Activated CD4-positive, alpha-beta T cell treated with anti-CD3 and anti-CD28 coated beads, Interleukin-2, amount 10 ng/mL, durations not matched to agents 24 days and 14 days (primary cell): Measurements from ENCODE around the gene ZNHIT3. TPM values are rescaled to one million over a fixed set of nuclear protein-coding genes. Genes with fewer than 3 reads are reported as not detected.
A peak's percentile ranks its signal among the peaks of the same experiment; 100 is the strongest.

Experiments used
- DNase-seq: peaks from one replicate; pipeline ENCODE4 v3.0.0; 2022
- H3K27ac Mint-ChIP-seq: one replicate; pipeline ENCODE4 v1.8.0; 2022; ENCODE audit warnings: mild to moderate bottlenecking, mixed read lengths
- H3K27me3 Mint-ChIP-seq: one replicate; pipeline ENCODE4 v1.8.0; 2022; ENCODE audit warnings: mixed read lengths
- H3K36me3 Mint-ChIP-seq: one replicate; pipeline ENCODE4 v1.8.0; 2022; ENCODE audit warnings: low read depth, mild to moderate bottlenecking, mixed read lengths
- H3K4me1 Mint-ChIP-seq: one replicate; pipeline ENCODE4 v1.8.0; 2021; ENCODE audit warnings: mixed read lengths
- H3K4me3 Mint-ChIP-seq: one replicate; pipeline ENCODE4 v1.8.0; 2022; ENCODE audit warnings: mild to moderate bottlenecking, moderate library complexity, mixed read lengths
- H3K9me3 Mint-ChIP-seq: one replicate; pipeline ENCODE4 v1.8.0; 2021; ENCODE audit warnings: mixed read lengths
- intact Hi-C: fragments of 100-400 bp; cut with micrococcal nuclease; formaldehyde crosslinking; loops from one replicate; pipeline ENCODE4 v1.15.1; 2023
- total RNA-seq: library from RNA; stranded (reverse); gene quantifications from 2 replicates; pipeline ENCODE4 v1.2.3, GENCODE V29; 2022

The ZNHIT3 gene
- total RNA-seq, 1 donor from 2014 or later = 47.3 TPM

DNA sequence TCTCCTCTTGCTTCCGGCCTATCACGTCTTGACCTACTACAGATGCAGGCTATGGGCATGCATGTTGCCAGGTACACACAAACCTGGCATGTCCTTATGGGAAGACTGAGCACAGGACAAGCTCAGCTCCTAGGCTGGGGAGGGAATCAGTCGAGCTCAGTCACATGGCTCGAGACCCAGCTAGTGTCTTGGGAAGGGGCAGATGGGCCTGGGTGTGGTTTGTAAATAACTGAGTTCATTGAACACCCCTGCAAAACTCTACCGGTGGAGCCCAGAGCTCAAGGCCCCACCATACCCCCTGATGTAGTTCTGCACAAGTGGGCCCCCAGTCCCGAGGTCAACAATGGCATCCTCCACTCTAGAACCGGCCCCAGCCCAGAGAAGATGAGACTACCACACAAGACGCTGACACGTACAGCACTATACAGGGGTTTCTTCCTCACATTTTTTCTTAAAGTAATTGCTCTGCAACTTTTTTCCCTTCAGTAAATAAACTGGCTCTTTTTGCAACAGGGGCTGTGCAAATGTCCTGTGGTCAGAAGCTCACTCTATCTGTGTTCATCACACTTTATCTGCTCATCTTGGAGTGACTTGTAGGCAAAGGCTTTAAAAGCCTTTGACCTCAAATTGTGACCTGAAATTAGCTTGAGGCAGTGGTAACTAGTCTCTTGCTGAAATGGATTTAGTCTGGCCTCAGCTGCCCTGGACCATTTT lies 22.9 kb downstream of the ZNHIT3 start:
- no peak for DNase-seq
- Mint-ChIP-seq H3K9me3 (no peaks in the 10 kb centered on the region), H3K4me3 (no peak overlapping the region), H3K27ac (peak overlapping the region; percentile 19), H3K4me1 (no peaks in the 10 kb centered on the region), H3K27me3 (no peaks in the 10 kb centered on the region), H3K36me3 (peaks cover 58% of the 10 kb centered on the region)
- intact Hi-C loops = no loop called here

DNA sequence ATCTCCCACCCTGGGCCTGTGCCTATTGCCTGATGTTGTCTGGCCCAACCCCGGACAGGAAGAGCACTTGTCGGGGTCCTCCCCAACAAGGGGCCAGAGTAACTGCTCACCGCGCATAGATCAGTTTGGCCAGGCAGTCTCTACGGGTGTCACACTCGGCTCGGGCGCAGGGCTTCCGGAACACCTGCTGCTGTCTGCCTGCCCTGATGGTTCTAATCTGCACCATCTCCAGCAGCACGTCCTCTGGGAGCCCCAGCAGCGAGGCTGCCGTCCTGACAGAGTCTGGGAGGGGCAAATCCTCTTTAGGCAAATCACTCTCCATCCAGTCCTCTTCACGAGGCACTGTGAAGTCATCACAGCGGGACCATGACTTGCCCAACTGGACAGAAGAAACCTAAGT lies 24.2 kb downstream of the ZNHIT3 start:
- intact Hi-C loops = no loop called here
- H3K4me1 Mint-ChIP-seq = no peaks in the 10 kb centered on the region
- no peaks in the 10 kb centered on the region for H3K9me3 Mint-ChIP-seq
- no peak for DNase-seq
- H3K4me3 Mint-ChIP-seq = no peak overlapping the region
- H3K27ac Mint-ChIP-seq = no peak overlapping the region
- peaks cover 63% of the 10 kb centered on the region for H3K36me3 Mint-ChIP-seq
- H3K27me3 Mint-ChIP-seq = no peaks in the 10 kb centered on the region

DNA sequence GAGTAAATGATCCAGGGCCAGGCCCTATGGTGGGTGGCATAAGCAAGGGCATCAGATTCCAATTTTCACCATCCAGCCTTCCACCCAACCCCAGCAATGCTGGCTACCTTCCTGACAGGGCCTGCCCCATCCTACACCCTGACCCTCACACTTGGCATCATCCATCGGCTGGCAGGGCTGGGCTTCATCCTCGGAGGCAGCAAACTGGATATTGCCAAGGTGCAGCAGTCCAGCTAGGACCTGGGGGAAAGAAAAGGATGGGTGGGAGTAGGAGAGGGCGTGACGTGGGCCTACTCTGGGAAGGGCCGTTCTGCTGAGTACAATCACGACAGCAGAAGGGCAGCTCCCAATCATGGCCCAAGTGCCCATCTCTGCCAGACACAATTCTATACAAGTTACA lies 24.7 kb downstream of the ZNHIT3 start:
- Mint-ChIP-seq H3K4me3 (no peak overlapping the region), H3K27ac (peak overlapping the region; percentile 25), H3K36me3 (peaks cover 62% of the 10 kb centered on the region), H3K9me3 (no peaks in the 10 kb centered on the region), H3K27me3 (no peaks in the 10 kb centered on the region), H3K4me1 (no peaks in the 10 kb centered on the region)
- DNase-seq = no peak
- intact Hi-C loops = no loop called here

DNA sequence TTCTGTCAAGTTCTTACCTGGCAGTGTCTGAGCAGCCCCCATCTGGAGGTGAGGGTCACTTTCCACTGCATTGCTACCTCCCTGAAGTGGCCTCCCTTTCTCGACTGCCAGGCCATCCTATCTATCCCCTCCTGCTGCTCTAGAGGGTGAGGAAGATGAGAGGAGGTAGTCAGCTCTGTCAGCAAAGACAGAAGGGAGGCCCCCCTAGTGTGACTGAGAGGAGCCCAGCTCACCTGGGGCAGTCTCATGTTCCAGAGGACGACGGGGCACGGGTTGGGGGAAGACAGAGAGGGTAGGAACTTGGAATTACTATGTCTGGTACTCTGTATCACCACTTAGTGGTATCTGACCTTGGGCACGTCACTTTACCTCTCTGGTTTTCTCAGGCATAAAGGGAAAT lies 26.2 kb downstream of the ZNHIT3 start:
- intact Hi-C loops = no loop called here
- Mint-ChIP-seq H3K27me3 (no peaks in the 10 kb centered on the region), H3K4me1 (no peaks in the 10 kb centered on the region), H3K4me3 (no peak overlapping the region), H3K36me3 (peaks cover 56% of the 10 kb centered on the region), H3K9me3 (no peaks in the 10 kb centered on the region), H3K27ac (no peak overlapping the region)
- no peak for DNase-seq

DNA sequence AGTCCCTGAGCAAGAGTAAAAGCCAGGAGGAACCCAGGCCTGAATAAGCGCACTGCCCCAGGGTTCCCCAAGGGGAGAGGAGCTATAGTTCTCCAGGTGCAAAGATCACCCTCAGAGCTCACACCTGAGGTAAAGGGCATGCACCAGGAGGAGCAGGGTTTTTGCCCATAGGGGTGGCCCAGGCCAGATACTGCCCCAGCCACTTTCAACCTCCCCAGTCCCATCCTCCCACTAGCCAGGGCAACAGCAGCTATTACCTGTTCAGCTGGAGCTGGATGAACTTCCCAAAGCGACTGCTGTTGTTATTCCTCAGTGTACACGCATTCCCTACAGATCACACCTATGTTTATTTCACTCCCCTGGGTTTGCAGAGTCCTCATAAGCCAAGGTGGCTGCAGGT lies 28.4 kb downstream of the ZNHIT3 start:
- peaks cover 52% of the 10 kb centered on the region for H3K36me3 Mint-ChIP-seq
- H3K27ac Mint-ChIP-seq = no peak overlapping the region
- intact Hi-C loops = no loop called here
- no peaks in the 10 kb centered on the region for H3K4me1 Mint-ChIP-seq
- no peaks in the 10 kb centered on the region for H3K9me3 Mint-ChIP-seq
- H3K27me3 Mint-ChIP-seq = no peaks in the 10 kb centered on the region
- no peak overlapping the region for H3K4me3 Mint-ChIP-seq
- DNase-seq = no peak

DNA sequence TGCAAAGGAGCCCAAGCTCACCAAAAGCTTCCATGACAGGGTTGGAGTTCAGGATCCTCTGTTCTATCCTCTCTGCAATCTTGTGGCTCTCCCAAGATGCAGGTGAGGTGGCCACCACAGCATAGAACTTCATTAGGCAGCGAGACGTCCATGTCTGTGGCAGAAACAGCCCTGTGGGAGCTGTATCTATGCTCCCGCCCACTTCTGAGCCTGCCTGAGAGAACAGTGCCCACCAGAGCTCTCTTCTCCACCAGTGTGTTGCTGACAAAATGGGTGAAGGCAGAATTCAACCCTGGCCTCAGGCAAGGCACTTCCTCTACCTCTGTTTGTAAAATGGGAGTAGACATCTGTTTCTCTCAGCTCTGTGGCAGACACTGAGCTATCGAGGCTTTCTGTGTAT lies 29.4 kb downstream of the ZNHIT3 start:
- no peaks in the 10 kb centered on the region for H3K9me3 Mint-ChIP-seq
- peaks cover 53% of the 10 kb centered on the region for H3K36me3 Mint-ChIP-seq
- intact Hi-C loops = no loop called here
- H3K27ac Mint-ChIP-seq = no peak overlapping the region
- H3K4me1 Mint-ChIP-seq = no peaks in the 10 kb centered on the region
- no peak overlapping the region for H3K4me3 Mint-ChIP-seq
- no peak for DNase-seq
- no peaks in the 10 kb centered on the region for H3K27me3 Mint-ChIP-seq

DNA sequence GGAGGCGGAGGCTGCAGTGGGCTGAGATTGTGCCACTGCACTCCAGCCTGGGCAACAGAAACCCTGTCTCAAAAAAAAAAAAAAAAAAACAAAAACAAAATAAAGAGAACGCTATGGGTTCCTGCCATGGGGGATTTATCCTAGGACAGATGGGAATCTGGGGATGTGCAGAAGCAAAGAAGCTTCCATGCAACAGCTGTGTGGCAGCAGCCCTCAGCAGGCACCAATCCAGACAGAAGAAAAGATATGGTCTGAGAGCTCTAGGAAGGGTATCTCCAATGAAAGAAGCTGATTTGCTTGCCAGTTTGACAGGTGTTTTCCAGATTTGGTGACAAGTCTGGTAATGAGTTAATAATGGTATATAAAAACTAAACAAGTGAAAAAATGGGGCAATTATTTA lies 36.6 kb downstream of the ZNHIT3 start:
- intact Hi-C loops = no loop called here
- H3K27ac Mint-ChIP-seq = no peak overlapping the region
- DNase-seq = no peak
- H3K4me1 Mint-ChIP-seq = peaks cover 11% of the 10 kb centered on the region
- no peaks in the 10 kb centered on the region for H3K27me3 Mint-ChIP-seq
- no peaks in the 10 kb centered on the region for H3K9me3 Mint-ChIP-seq
- peaks cover 61% of the 10 kb centered on the region for H3K36me3 Mint-ChIP-seq
- H3K4me3 Mint-ChIP-seq = no peak overlapping the region

DNA sequence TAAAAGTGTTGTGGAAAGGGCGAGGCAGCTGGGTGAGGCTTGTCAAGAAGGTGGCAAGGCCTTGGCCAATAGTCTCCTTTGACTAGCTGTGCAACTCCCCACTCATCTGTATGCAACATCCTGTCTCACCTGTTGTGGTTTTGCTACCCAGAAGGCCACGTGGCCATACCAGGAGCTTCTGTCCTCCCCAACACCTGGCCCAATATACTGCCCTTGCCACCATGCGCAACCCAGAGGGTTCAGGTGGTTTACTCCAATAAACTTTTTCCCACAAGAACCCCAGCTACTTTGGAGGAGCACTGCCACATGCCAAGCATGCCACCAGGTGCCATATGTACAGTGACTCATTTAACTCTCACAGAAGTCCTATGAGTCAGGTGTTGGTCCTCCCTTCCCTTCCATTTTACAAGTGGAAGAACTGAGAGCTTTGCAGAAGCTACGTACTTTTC lies 38.0 kb downstream of the ZNHIT3 start:
- H3K4me1 Mint-ChIP-seq = peaks cover 14% of the 10 kb centered on the region
- H3K27me3 Mint-ChIP-seq = no peaks in the 10 kb centered on the region
- H3K4me3 Mint-ChIP-seq = no peak overlapping the region
- no peaks in the 10 kb centered on the region for H3K9me3 Mint-ChIP-seq
- peaks cover 58% of the 10 kb centered on the region for H3K36me3 Mint-ChIP-seq
- intact Hi-C loops = no loop called here
- no peak for DNase-seq
- peak overlapping the region; percentile 86 for H3K27ac Mint-ChIP-seq

DNA sequence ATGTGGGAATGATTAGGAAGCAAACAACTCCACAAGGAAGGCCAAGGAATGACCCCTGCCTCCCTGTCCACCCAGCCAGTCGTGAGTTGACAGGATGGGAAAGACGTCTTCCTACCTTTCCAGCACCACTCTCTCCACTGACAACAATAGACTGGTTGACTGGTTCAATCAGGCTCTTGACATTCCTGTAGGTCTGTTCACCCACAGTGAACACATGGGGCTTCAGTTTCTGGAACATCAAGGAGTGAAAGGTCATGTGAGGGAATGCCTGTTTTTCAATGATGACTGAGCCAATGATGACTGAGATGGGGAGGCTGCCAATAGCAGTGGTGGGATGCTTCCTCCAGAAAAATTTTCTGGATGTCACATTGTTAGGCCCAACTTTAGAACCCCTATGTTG lies 38.6 kb downstream of the ZNHIT3 start:
- H3K4me3 Mint-ChIP-seq = no peak overlapping the region
- no peak overlapping the region for H3K27ac Mint-ChIP-seq
- peaks cover 14% of the 10 kb centered on the region for H3K4me1 Mint-ChIP-seq
- intact Hi-C loops = no loop called here
- H3K36me3 Mint-ChIP-seq = peaks cover 56% of the 10 kb centered on the region
- no peak for DNase-seq
- H3K27me3 Mint-ChIP-seq = no peaks in the 10 kb centered on the region
- H3K9me3 Mint-ChIP-seq = no peaks in the 10 kb centered on the region

DNA sequence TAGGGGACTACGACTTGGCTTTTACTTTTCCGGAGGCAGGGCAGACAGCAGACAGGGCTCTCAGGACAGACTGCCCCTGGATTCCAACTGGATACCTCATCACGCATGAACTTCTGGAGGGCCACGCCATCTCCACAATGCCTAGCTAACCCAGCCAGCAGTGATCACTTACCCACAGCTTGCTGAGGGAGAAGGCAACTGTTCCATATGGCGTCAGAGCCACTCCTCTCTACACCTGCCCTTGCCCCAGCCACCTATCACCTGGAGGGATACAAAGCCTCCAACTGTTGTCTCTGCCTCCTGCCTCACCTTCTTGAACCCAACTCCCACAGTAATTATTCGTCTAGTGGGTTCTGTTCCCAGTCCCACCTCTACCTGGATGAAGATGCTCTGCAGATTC lies 39.4 kb downstream of the ZNHIT3 start:
- no peak for DNase-seq
- H3K4me1 Mint-ChIP-seq = peaks cover 14% of the 10 kb centered on the region
- H3K27me3 Mint-ChIP-seq = no peaks in the 10 kb centered on the region
- no peak overlapping the region for H3K4me3 Mint-ChIP-seq
- H3K27ac Mint-ChIP-seq = peak overlapping the region; percentile 51
- H3K9me3 Mint-ChIP-seq = no peaks in the 10 kb centered on the region
- intact Hi-C loops = no loop called here
- peaks cover 52% of the 10 kb centered on the region for H3K36me3 Mint-ChIP-seq

DNA sequence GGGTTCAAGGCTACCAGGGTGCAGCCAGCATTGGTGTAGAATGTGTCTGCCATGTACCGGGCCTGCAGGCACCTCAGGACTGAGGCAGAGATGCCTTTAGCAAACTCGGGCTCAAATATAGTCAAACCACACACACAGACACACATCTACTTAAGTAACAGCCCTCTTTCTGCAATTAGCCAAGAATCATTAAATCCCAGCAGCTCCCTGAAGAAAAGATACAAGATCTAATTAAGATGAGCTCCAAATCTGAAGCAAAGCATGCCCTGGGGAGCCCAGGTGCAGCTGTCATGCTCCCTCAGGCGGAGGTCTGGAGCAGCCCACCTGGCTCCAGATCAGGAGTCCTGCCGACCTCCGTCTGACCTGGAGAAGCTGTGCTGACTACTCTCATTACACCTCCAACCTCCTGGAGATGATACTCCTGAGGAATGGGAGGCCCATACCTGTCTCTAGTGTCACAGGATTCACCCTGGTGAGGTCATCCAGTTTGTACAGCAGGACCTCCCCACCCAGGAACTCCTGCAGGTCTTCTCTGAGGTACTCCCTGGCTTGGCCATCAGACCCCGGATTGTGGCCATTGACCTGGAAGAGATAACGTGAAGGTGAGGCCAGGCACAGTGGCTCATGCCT lies 41.3 kb downstream of the ZNHIT3 start:
- Mint-ChIP-seq H3K4me3 (no peak overlapping the region), H3K4me1 (peaks cover 22% of the 10 kb centered on the region), H3K27me3 (no peaks in the 10 kb centered on the region), H3K27ac (no peak overlapping the region), H3K36me3 (peaks cover 59% of the 10 kb centered on the region), H3K9me3 (no peaks in the 10 kb centered on the region)
- intact Hi-C loops = no loop called here
- DNase-seq = no peak

DNA sequence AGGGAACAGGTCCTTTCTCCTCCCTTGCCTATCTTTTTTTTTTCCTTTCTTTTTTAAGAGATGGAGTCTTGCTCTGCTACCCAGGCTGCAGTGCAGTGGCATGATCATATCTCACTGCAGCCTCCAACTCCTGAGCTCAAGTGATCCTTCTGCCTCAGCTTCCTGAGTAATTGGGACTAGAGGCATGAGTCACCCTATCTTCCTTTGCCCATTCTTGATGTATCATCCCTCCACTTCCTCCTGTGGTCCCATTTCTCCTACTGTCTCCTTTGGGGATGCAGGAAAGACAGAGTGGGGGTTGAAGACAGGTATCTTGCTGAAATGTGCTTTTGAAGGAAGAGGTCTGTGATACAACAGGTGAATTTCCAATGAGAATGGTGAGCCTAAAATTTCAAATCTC lies 42.6 kb downstream of the ZNHIT3 start:
- Mint-ChIP-seq H3K27me3 (no peaks in the 10 kb centered on the region), H3K4me1 (peaks cover 34% of the 10 kb centered on the region), H3K27ac (no peak overlapping the region), H3K4me3 (no peak overlapping the region), H3K36me3 (peaks cover 65% of the 10 kb centered on the region), H3K9me3 (no peaks in the 10 kb centered on the region)
- intact Hi-C loops = no loop called here
- DNase-seq = no peak

DNA sequence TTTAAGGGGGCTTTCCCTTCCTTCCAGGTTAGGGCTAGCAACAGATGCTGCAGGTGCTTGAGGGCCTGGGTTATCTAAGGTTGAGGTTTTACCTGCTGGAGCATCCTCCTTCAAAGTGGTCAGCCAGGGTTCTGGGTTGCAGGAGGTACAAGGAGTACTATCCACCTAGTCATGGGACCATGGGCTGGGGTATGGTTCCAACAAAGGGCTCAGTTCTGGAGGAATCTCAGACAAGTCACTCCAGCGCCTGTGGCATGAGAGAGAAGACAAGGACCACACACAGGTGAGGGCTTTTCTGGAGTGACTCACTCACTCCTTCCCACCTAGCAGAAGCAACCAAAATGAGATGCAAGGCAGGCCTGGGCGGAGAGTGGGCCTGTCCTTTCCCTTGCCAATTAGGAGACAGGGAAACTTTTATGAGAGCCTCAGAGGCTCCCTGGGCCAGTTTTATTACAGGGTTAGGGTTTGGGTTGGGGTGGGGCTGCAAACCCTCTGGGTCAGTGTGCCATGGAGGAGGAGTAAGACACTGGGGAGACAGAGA lies 46.0 kb downstream of the ZNHIT3 start:
- peak overlapping the region; percentile 14 for H3K27ac Mint-ChIP-seq
- no peak for DNase-seq
- intact Hi-C loops = no loop called here
- H3K4me1 Mint-ChIP-seq = peaks cover 30% of the 10 kb centered on the region
- peaks cover 57% of the 10 kb centered on the region for H3K36me3 Mint-ChIP-seq
- peak overlapping the region; percentile 52 for H3K4me3 Mint-ChIP-seq
- no peaks in the 10 kb centered on the region for H3K27me3 Mint-ChIP-seq
- no peaks in the 10 kb centered on the region for H3K9me3 Mint-ChIP-seq

DNA sequence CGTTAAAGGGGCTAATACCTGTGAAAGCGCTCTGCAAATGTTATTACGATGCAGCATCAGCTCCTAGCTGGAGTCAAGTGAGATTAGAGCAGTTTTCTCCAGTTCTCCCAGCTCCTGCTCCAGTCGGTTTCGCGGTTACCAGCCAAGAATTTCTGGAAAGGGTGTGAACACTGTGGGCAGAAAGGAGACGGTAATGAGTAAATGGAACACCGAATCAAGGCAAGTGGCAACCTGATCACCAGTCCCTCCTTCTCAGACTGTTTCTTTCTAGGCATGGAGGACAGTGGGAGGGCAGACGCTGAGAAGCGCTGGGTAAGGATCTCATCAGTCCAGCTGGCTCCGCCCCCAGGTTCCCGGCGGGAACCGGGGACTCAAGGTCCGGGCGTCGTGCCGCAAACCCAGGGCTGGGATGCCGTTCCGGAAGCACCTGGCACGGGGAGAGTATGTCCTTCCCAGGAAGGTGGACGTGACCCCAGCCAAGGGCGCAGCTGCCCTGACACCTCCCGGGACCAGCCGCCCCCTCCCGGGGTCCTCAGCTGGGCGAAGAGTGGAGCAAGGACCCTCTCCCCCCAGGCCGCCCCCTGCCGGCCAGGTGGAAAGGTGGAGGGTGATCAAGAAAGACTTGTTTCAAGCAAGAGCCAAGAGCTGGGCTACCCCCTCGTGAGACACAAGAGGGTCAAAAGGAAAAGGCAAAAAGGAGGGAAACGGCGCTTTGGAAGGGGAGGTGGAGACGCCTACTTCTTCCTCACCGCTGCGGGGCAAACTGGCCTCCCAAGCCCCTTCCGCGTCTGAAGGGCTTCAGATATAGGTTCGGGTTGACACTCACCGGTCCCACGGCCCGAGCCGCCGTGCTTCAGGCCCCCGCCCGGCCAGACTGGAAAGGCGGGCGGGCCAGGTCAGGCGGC lies 47.7 kb downstream of the ZNHIT3 start:
- DNase-seq = peak; percentile 86
- intact Hi-C loops = loop anchor here (1.0 kb wide), 1 partner anchor 47 kb away; no protein-coding TSS in a partner anchor
- Mint-ChIP-seq H3K9me3 (no peaks in the 10 kb centered on the region), H3K27ac (peak overlapping the region; percentile 99), H3K36me3 (peaks cover 54% of the 10 kb centered on the region), H3K4me3 (peak overlapping the region; percentile 99), H3K4me1 (peaks cover 32% of the 10 kb centered on the region), H3K27me3 (no peaks in the 10 kb centered on the region)
